Measurements from ENCODE around the gene SHISAL1.

Gene SHISAL1

DNA sequence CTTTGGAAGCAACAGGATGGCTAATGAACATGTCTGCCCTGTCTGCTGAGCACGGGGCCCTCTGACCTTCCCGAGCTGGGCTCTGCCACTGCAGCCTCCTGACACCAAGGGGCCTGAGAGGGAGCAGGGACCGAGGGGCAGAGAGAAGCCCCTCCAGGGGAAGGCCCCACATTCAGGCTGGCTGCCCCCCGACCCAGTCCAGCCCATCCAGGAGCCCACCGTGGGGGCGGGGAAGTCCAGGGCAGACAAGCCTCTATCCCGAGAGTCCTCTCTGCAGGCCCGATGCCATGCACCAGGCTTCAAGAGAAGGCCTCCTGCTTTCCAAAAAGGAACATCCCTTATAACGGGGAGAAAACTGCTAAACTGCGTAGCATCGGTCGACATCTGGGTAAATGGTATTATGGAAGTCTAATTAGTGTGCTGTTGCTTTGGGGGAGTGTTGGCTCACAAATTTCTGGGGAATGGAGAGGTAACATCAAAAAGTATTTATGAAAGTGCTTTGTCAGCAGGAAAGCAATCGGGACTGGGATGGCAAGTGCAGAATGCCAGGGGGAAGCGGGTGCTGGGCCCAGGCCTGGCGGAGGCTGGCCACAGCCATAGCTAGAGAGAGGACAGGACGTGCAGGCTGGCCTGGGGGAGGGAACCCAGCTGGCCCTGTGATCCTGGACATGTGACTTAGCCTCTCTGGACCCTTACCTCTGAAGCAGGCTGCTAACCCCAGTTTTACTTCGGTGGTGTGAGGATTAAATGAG is 5.3 kb upstream of the SHISAL1 start:
- Histone ChIP-seq H3K27ac (ENCODE audit: low read length) (no peak overlapping the region), H3K9ac (ENCODE audit: low read depth, low read length) (no peak overlapping the region), H3K36me3 (ENCODE audit: insufficient read depth, low read length) (no peaks in the 10 kb centered on the region), H3K4me3 (ENCODE audit: low read depth in 1 of 2, low read length in 2 of 2) (no peak overlapping the region), H3K27me3 (ENCODE audit: insufficient read depth, low read length, poor library complexity) (no peaks in the 10 kb centered on the region), H2AFZ (ENCODE audit: low read depth, low read length) (no peak overlapping the region), H3K4me1 (ENCODE audit: insufficient read depth, low read length) (no peaks in the 10 kb centered on the region), H3K4me2 (ENCODE audit: insufficient read depth, low read length) (no peak overlapping the region), H4K20me1 (ENCODE audit: insufficient read depth, low read length) (no peaks in the 10 kb centered on the region), H3K9me3 (ENCODE audit: insufficient read depth, low read length, severe bottlenecking) (no peaks in the 10 kb centered on the region), H3K79me2 (ENCODE audit: insufficient read depth, low read length) (no peaks in the 10 kb centered on the region)
- TF ChIP-seq, protein P1, sequence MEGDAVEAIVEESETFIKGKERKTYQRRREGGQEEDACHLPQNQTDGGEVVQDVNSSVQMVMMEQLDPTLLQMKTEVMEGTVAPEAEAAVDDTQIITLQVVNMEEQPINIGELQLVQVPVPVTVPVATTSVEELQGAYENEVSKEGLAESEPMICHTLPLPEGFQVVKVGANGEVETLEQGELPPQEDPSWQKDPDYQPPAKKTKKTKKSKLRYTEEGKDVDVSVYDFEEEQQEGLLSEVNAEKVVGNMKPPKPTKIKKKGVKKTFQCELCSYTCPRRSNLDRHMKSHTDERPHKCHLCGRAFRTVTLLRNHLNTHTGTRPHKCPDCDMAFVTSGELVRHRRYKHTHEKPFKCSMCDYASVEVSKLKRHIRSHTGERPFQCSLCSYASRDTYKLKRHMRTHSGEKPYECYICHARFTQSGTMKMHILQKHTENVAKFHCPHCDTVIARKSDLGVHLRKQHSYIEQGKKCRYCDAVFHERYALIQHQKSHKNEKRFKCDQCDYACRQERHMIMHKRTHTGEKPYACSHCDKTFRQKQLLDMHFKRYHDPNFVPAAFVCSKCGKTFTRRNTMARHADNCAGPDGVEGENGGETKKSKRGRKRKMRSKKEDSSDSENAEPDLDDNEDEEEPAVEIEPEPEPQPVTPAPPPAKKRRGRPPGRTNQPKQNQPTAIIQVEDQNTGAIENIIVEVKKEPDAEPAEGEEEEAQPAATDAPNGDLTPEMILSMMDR (IDR thresholded peaks at IDR 0.05; ENCODE audit: borderline replicate concordance, extremely low read depth, low read length, poor library complexity, severe bottlenecking): no peak
- no peak for TF ChIP-seq EZH2 (IDR thresholded peaks at IDR 0.05; ENCODE audit: borderline replicate concordance, low read depth, low read length, severe bottlenecking)
- DNase-seq (no peak), ATAC-seq (ENCODE audit: insufficient read depth, low read depth) (no peak)

DNA sequence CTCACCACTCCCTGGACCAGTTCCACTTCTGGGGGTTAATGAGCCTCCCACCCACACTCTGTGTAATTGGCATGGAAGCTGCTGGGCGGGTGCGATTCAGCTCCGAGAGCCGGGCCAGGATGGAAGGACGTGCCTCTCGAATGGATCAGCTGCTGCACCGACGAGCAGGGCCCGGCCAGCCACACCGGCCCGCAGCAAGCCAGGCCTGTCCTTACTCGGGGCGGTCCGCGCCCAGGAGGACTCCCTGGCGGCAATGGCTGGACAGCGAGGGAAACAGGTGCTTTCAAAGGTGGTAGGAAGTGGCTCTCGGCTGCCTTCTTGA is 4.3 kb upstream of the SHISAL1 start:
- Histone ChIP-seq H2AFZ (ENCODE audit: low read depth, low read length) (no peak overlapping the region), H3K9me3 (ENCODE audit: insufficient read depth, low read length, severe bottlenecking) (no peaks in the 10 kb centered on the region), H3K27ac (ENCODE audit: low read length) (no peak overlapping the region), H3K27me3 (ENCODE audit: insufficient read depth, low read length, poor library complexity) (no peaks in the 10 kb centered on the region), H3K36me3 (ENCODE audit: insufficient read depth, low read length) (no peaks in the 10 kb centered on the region), H3K4me1 (ENCODE audit: insufficient read depth, low read length) (no peaks in the 10 kb centered on the region), H3K9ac (ENCODE audit: low read depth, low read length) (no peak overlapping the region), H3K4me3 (ENCODE audit: low read depth in 1 of 2, low read length in 2 of 2) (no peak overlapping the region), H3K79me2 (ENCODE audit: insufficient read depth, low read length) (no peaks in the 10 kb centered on the region), H3K4me2 (ENCODE audit: insufficient read depth, low read length) (no peak overlapping the region), H4K20me1 (ENCODE audit: insufficient read depth, low read length) (no peaks in the 10 kb centered on the region)
- DNase-seq (no peak), ATAC-seq (ENCODE audit: insufficient read depth, low read depth) (no peak)
- TF ChIP-seq EZH2 (IDR thresholded peaks at IDR 0.05; ENCODE audit: borderline replicate concordance, low read depth, low read length, severe bottlenecking): no peak
- TF ChIP-seq, protein P1 (IDR thresholded peaks at IDR 0.05; ENCODE audit: borderline replicate concordance, extremely low read depth, low read length, poor library complexity, severe bottlenecking): no peak

DNA sequence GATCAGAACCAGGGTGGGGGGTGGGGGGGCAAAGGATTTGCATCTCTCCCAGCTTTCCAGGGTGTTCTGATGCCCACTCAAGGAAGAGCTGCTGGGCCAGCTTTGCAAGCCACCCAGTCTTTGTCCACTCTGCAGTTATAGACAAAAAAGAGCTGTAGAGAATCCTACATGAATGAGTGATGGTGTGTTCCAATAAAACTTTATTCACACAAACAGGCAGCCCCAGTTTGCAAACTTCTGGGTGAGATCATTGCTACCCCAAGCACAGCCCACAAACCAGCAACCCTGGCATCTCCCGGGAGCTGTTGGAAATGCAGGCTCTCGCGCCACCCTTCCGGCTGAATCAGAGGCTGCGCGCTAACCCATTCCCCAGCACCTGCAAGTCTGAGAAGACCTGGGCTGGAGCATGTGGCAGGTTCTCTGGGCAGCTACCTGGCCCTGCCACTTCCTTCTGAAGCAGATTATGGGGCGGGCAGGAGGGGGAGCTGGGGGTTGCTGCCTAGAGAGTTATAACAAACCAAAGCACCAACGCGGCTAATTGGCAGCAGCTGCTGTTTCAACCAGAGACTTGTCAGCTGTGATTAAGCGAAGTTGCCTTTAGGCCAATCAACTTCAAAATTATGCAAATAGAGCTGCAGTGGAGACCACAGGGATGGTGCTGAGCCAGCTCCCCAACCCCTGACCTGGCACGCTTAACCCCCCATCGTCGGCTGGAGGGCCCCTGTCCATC is 3.8 kb upstream of the SHISAL1 start:
- Histone ChIP-seq H2AFZ (ENCODE audit: low read depth, low read length) (no peak overlapping the region), H3K4me3 (ENCODE audit: low read depth in 1 of 2, low read length in 2 of 2) (no peak overlapping the region), H3K36me3 (ENCODE audit: insufficient read depth, low read length) (no peaks in the 10 kb centered on the region), H4K20me1 (ENCODE audit: insufficient read depth, low read length) (no peaks in the 10 kb centered on the region), H3K9me3 (ENCODE audit: insufficient read depth, low read length, severe bottlenecking) (no peaks in the 10 kb centered on the region), H3K4me1 (ENCODE audit: insufficient read depth, low read length) (no peaks in the 10 kb centered on the region), H3K27me3 (ENCODE audit: insufficient read depth, low read length, poor library complexity) (no peaks in the 10 kb centered on the region), H3K79me2 (ENCODE audit: insufficient read depth, low read length) (no peaks in the 10 kb centered on the region), H3K9ac (ENCODE audit: low read depth, low read length) (no peak overlapping the region), H3K27ac (ENCODE audit: low read length) (no peak overlapping the region), H3K4me2 (ENCODE audit: insufficient read depth, low read length) (no peak overlapping the region)
- no peak for ATAC-seq (ENCODE audit: insufficient read depth, low read depth)
- DNase-seq: no peak
- no peak for TF ChIP-seq EZH2 (IDR thresholded peaks at IDR 0.05; ENCODE audit: borderline replicate concordance, low read depth, low read length, severe bottlenecking)
- TF ChIP-seq, protein P1 (IDR thresholded peaks at IDR 0.05; ENCODE audit: borderline replicate concordance, extremely low read depth, low read length, poor library complexity, severe bottlenecking): no peak
